ENCODE data around the gene TP53RK.
A peak's percentile ranks its signal among the peaks of the same experiment; 100 is the strongest.

Gene TP53RK

DNA sequence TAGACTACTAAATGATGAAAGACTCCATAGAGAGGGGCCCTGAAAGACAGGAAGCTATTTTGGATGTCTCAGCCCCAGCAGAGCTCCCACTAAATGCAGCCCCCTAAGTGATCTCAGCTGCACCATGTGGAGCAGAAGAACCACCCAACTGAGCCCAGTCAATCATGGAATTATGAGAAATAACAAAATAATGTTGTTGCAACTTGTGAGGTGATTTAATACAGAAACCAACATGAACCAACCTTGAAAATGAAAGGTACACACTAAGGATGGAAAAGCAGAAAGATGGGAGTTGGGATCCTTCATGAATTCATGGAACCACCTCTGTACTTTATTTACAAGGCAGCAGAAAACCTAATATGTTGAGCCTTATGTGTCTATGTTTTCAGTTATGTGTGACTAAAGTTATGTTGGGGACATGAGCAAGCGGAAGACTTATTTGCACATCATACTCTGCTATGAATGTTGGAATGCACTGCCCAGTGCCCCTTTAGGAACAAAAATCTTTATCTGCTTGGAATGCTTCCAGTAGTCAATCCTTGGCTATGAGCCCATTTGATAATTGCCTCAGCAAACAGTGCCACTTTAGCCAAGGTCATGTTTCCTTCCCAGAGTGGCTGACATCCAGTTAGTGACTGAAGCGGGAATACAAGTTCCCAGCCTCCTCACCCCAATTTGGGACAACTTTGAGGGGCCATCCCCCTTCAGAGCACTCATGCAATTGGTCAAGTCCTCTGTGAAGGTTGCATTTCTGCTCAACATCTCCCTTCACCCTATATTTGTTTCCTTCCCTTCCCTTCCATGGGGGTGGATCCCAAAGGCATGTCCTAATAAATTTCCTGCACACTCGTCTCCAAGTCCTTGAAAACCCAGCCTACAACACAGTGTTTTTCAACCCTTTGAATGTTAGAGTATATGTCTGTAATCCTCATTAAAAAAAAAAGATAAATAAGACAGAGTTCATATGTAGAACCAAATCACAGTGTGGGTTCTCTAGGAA is 18.4 kb downstream of the TP53RK start:
- H3K4me3 ChIP-seq, result no peak overlapping the region
- H3K27ac ChIP-seq, result peak overlapping the region in 1 of 21 experiments; percentile 13

DNA sequence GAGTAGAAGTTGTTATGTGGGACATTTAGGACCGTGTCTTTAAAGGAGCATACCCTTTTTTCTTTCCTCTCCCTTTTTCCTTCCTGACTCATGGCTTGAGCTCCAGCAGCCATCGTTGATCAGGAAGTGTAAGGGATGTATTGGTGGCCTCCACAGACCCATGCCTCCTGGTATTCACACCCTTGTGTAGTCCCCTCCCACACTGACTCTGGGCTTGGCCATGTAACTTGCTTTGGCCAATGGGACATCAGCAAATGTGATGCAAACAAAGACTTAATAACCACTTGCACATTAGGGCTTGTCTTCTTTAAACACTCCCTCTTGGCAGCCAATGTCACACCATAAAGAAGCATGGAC is 19.0 kb downstream of the TP53RK start:
- Histone ChIP-seq H3K4me3 (no peak overlapping the region), H3K27ac (no peak overlapping the region)

DNA sequence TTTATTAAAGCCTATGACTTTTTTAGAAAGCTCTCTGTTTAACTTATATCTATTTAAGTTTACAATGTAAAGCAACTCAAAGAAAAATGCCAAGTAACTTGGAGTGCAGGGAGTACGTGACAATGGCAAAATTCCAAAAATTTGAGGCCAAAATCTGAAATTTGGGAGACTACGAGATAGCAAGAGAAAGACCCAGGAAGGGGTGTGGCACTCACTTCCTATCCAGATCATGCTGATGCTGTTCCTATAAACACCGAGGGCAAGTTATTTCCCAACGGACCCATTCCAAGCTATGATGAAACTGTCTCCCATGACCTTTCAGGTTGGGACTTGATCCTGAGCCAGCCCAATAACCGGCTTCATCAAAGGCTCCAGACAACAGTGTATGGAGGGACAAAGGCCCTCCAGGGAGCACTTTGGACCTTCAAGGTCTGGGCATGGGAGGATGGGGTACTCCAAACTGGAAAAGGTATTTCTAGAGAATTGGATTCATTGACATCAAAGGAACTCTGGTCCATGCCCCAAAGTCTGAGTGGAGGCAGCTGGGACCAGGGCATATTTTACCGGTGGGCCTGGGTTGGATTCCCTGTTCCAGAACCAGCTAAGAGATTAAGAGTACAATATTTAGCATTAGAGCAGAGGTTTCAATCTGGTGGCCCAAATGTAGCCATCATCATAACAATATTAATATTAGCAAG is 22.3 kb downstream of the TP53RK start:
- no peak overlapping the region for H3K27ac ChIP-seq
- no peak overlapping the region for H3K4me3 ChIP-seq

DNA sequence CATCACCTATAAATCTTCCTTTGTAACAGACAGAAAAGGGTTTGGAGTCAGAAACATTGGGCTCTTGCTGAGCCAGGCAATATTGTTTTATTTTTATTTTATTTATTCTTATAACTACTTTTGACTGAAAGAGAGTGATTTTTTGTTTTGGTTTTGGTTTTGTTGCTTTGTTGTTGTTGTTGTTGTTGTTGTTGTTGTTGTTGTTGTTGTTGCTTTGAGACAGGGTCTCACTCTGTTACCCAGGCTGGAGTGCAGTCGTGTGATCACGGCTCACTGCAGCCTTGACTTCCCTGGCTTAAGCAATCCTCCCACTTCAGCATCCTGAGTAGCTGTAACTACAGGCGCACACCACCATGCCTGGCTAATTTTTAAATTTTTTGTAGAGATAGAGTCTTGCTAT is 22.9 kb downstream of the TP53RK start:
- H3K4me3 ChIP-seq, result no peak overlapping the region
- no peak overlapping the region for H3K27ac ChIP-seq

- Histone ChIP-seq H3K4me3 (no peak overlapping the region), H3K27ac (no peak overlapping the region)
Observed at GRCh38 chr20:46665602-46666001, 23.6 kb downstream of the TP53RK start.

DNA sequence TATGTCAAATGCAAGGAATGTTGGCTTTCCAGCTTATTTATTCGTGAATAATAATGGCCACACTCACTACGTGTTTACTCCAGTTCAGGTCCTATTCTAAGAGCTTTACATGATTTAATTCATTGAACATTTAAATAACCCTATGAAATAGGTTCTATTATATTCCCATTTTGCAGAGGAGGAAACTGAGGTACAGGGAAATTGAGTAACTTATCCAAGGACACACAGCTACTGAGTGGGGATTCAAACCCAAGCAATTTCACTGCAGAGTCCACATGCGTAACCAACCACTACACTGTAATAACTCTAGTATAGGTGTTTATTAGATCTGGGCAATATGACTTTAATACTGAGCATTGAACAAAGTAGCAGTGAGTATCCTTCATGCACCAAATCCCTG is 25.7 kb downstream of the TP53RK start:
- no peak overlapping the region for H3K4me3 ChIP-seq
- no peak overlapping the region for H3K27ac ChIP-seq

- H3K4me3 ChIP-seq, result no peak overlapping the region
Observed at GRCh38 chr20:46661659-46662058, 27.6 kb downstream of the TP53RK start.

DNA sequence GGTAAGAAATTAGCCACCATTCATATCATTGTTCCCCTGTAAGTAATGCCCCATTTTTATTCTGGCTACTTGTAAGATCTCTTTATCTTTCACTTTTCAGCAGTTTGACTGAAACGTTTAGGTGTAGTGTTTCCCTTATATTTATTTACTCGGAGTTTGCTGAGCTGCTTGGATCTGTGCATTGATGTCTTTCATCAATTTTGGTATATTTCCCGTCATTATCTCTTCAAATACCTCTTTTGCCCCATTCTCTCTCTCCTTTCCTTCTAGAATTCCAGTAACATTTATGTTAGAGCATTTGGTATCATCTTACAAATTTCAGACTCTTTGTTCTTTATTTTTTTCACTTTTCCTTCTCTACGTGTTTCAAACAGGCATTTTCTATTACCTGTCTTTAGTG is 28.8 kb downstream of the TP53RK start:
- Histone ChIP-seq H3K4me3 (no peak overlapping the region), H3K27ac (no peak overlapping the region)

More at GRCh38 chr20:46661659-46662058, 27.6 kb downstream of the TP53RK start:
- H3K27ac ChIP-seq, result no peak overlapping the region

GRCh38 chr20:46657618-46658017 is 31.6 kb downstream of the TP53RK start:
- Histone ChIP-seq H3K27ac (no peak overlapping the region), H3K4me3 (no peak overlapping the region)

DNA sequence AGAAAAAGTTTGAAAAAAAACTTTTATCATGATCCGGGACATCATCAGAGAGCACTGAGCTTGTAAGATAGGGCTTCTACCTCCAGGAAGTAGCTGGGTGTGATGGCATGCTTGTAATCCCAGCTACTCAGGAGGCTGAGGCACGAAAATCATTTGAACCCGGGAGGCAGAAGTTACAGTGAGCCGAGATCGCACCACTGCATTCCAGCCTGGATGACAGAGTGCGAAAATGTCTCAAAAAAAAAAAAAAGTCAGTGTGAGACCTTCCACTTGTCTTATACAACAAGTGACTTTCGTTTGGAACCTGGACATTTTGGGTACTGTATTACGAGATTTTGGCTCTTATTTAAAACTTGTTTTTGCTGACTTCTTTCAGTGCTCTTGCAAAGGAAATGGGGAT is 32.1 kb downstream of the TP53RK start:
- Histone ChIP-seq H3K27ac (no peak overlapping the region), H3K4me3 (no peak overlapping the region)

DNA sequence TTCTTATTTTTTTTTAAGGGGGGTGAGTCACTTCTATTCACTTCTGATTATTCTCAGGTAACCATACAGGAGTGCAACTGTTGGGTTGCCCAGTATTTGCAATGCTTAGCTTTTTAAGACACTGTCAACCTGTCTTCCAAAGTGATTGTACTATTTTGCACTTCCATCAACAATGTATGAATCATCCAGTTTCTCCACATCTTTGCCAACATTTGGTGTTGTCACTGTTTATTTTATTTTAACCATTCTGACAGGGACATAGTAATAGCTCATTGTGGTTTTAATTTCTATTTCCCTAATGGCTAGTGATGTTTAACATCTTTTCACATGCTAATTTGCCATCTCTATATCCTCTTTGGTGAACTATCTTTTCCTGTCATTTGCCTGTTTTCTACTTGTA is 36.5 kb downstream of the TP53RK start:
- H3K27ac ChIP-seq, result no peak overlapping the region
- H3K4me3 ChIP-seq, result no peak overlapping the region

DNA sequence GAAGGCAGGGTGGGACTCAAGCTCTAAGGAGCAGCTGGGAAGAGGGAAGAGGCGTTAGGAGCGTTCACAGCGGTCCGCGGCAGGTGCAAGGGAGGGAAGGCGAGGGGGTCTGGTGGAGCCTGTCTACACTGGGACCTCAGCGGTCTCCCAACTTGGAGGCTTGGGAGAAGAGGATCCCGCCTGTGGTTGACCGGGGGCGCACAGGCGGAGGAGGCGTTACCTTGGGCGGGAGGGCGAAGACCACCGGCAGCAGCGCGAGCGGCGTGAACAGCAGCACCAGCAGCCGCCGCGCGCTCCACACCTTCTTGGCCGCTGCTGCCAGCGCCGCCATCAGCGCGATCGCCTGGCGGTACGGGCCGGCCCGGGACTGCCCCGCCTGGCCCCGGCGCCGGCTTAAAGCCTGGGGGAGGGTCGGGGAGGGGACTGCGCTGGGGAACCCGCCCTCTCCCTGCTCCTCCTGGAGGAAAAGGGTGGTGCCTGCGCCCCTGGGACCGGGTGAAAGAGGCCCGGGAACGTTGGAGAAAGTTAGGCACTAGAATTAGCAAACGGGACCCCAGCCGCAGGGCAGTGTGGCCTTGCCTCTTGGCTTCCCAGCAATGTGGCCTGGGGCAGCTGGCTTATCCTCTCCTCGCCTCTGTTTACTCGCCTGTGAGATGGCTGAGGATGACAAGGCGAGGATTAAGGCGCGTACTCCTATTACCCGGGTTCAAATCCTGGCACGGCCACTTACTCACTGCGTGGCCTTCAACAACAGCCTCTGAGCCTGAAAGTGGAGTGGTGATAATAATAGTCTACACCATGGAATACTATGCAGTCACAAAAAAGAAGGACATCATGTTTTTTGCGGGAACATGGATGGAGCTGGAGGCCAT is 37.9 kb downstream of the TP53RK start, which contains the start of gene SLC13A3:
Gene SLC13A3 (minus strand): TSS at position 369 of the 872 bp plus-strand sequence. CDS start 38 bp downstream, at position 331.
- H3K27ac ChIP-seq, result no peak within 1 kb of the TSS
- H3K4me3 ChIP-seq, result no peak within 1 kb of the TSS

- Histone ChIP-seq H3K27ac (no peak overlapping the region), H3K4me3 (no peak overlapping the region)
Observed at GRCh38 chr20:46650575-46651090, 38.6 kb downstream of the TP53RK start.

DNA sequence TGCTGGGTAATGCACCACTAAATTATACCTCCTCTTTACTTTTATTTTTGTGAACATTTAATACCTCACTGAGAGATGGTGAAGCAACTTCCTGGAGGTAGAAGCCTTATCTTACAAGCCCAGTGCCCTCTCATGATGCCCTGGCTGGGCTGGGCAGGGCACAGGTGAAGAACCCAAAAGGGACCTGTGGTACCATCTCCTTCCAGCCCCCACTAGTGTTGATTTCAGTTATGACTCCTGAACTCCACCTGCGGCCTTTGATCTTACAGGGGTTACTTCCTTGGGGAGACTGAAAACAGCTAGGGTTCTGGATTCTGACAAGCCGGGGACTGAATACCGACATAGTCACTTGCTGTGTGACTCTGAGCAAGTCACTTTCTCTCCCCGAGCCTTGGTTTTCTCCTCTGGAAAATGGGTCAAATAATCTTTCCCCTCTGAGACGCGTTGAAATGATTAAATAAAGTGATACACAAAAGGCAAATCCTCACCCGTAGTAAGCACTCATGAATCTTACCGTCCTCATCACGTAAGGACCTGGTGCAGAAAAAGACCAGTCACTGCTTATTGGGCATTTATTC is 39.2 kb downstream of the TP53RK start:
- Histone ChIP-seq H3K27ac (no peak overlapping the region), H3K4me3 (no peak overlapping the region)

GRCh38 chr20:46649650-46649949 is 39.6 kb downstream of the TP53RK start:
- H3K27ac ChIP-seq, result no peak overlapping the region
- no peak overlapping the region for H3K4me3 ChIP-seq

GRCh38 chr20:46648903-46649649 is 40.2 kb downstream of the TP53RK start:
- no peak overlapping the region for H3K27ac ChIP-seq

GRCh38 chr20:46647469-46647868 is 41.8 kb downstream of the TP53RK start:
- no peak overlapping the region for H3K27ac ChIP-seq
- no peak overlapping the region for H3K4me3 ChIP-seq

More at GRCh38 chr20:46648903-46649649, 40.2 kb downstream of the TP53RK start:
- H3K4me3 ChIP-seq, result no peak overlapping the region

- Histone ChIP-seq H3K27ac (no peak overlapping the region), H3K4me3 (no peak overlapping the region)
Observed at GRCh38 chr20:46646659-46647380, 42.4 kb downstream of the TP53RK start.
